H1 (cell line): ENCODE measurements around the gene MYO16. TPM values are rescaled to one million over a fixed set of nuclear protein-coding genes. Genes with fewer than 3 reads are reported as not detected.

Experiments used
- CTCF ChIA-PET: fragments of 300-600 bp; sonication (Branson Sonifier 250); formaldehyde crosslinking; loops from one replicate; lab custom pipeline; 2021; ENCODE audit not compliant: partially characterized antibody; lab: Charles Lee
- POLR2A ChIA-PET: fragments of 300-600 bp; sonication (Branson Sonifier 250); formaldehyde crosslinking; loops from one replicate; lab custom pipeline; 2021; ENCODE audit warnings: inconsistent platforms; ENCODE audit not compliant: partially characterized antibody; lab: Charles Lee
- DNase-seq, 2 experiments: peaks; one replicate each; pipeline versions ENCODE4 v3.0.0 to v3.0.0-alpha.2; 2010 to 2022; ENCODE audit warnings: low spot score in 2 of 2, low read depth in 1 of 2, mixed read lengths in 1 of 2
- FAIRE-seq: peaks from 2 replicates; lab custom pipeline; 2011; peaks lifted over from hg19 to GRCh38; lab: Jason Lieb, UNC
- H2AFZ ChIP-seq: 2 replicates; pipeline ENCODE4 v1.8.1; 2012; ENCODE audit warnings: low read length, inconsistent platforms
- H2AK5ac ChIP-seq: 2 replicates; pipeline ENCODE4 v1.6.1; 2013; ENCODE audit warnings: low read depth, low read length
- H2BK120ac ChIP-seq: replicated peaks from 2 replicates; pipeline ENCODE3; 2013; ENCODE audit warnings: low read depth, low read length, inconsistent platforms
- H2BK12ac ChIP-seq: 2 replicates; pipeline ENCODE4 v1.6.1; 2013; ENCODE audit warnings: low read depth, low read length
- H2BK15ac ChIP-seq: 2 replicates; pipeline ENCODE4 v1.6.1; 2013; ENCODE audit warnings: low read length
- H2BK20ac ChIP-seq: 2 replicates; pipeline ENCODE4 v1.6.1; 2013; ENCODE audit warnings: low read length
- H2BK5ac ChIP-seq: 2 replicates; pipeline ENCODE4 v1.6.1; 2013; ENCODE audit warnings: low read depth, low read length
- H3K14ac ChIP-seq: 2 replicates; pipeline ENCODE4 v1.6.1; 2013; ENCODE audit warnings: inconsistent platforms; ENCODE audit not compliant: insufficient read length
- H3K18ac ChIP-seq: 2 replicates; pipeline ENCODE4 v1.6.1; 2013; ENCODE audit warnings: low read length; ENCODE audit errors: extremely low read depth
- H3K23ac ChIP-seq: 2 replicates; pipeline ENCODE4 v1.6.1; 2013; ENCODE audit warnings: inconsistent platforms; ENCODE audit not compliant: insufficient read length
- H3K23me2 ChIP-seq: 2 replicates; pipeline ENCODE4 v1.6.1; 2013; ENCODE audit warnings: low read depth, low read length
- H3K27ac ChIP-seq: 2 replicates; pipeline ENCODE4 v1.6.1; 2011; ENCODE audit warnings: low read depth, low read length, inconsistent platforms
- H3K27me3 ChIP-seq, 4 experiments: replicated peaks in 1 of 4; 1 replicate in 1 of 4; 2 replicates in 3 of 4; pipeline versions ENCODE4 v1.6.1 to v1.8.1; 2011 to 2013; ENCODE audit warnings: low read length in 3 of 4, mild to moderate bottlenecking in 3 of 4, inconsistent platforms in 2 of 4, mixed read lengths in 2 of 4, moderate library complexity in 1 of 4; ENCODE audit not compliant: control insufficient read depth in 3 of 4, insufficient read depth in 3 of 4; ENCODE audit errors: extremely low read depth in 1 of 4
- H3K36me3 ChIP-seq, 4 experiments: 2 replicates each; pipeline versions ENCODE4 v1.6.1 to v1.8.1; 2011 to 2013; ENCODE audit warnings: mild to moderate bottlenecking in 4 of 4, low read length in 3 of 4, moderate library complexity in 2 of 4, control low read depth in 1 of 4, inconsistent platforms in 1 of 4; ENCODE audit not compliant: insufficient read depth in 4 of 4, control insufficient read depth in 2 of 4
- H3K4ac ChIP-seq: replicated peaks from 2 replicates; pipeline ENCODE3; 2013; ENCODE audit warnings: low read length, low read depth, mixed read lengths, inconsistent platforms; ENCODE audit not compliant: insufficient read length
- H3K4me1 ChIP-seq, 4 experiments: replicated peaks in 1 of 4; 1 replicate in 1 of 4; 2 replicates in 3 of 4; pipeline versions ENCODE4 v1.6.1 to v1.8.1; 2011 to 2013; ENCODE audit warnings: low read length in 3 of 4, inconsistent platforms in 2 of 4, mixed read lengths in 1 of 4; ENCODE audit not compliant: insufficient read depth in 4 of 4, control insufficient read depth in 3 of 4
- H3K4me2 ChIP-seq, 2 experiments: 2 replicates each; pipeline versions ENCODE4 v1.6.1 to v1.8.1; 2011 to 2013; ENCODE audit warnings: low read depth in 2 of 2, low read length in 2 of 2, control low read depth in 1 of 2, inconsistent platforms in 1 of 2, mild to moderate bottlenecking in 1 of 2; ENCODE audit not compliant: insufficient read depth in 1 of 2
- H3K4me3 ChIP-seq, 4 experiments: fragments of 200-600, 300-600 bp in 1 of 4; sonication (generic), shearing (Covaris generic), sonication (Bioruptor Twin) in 1 of 4; 2 replicates each; pipeline versions ENCODE4 v1.5.1 to v1.8.1; 2011 to 2016; ENCODE audit warnings: low read length in 4 of 4, low read depth in 3 of 4, control low read depth in 2 of 4, inconsistent platforms in 2 of 4, mild to moderate bottlenecking in 2 of 4, mixed read lengths in 1 of 4, moderate library complexity in 1 of 4; ENCODE audit not compliant: insufficient read depth in 2 of 4; ENCODE audit errors: extremely low read depth in 1 of 4
- H3K56ac ChIP-seq: replicated peaks from 2 replicates; pipeline ENCODE3; 2013; ENCODE audit warnings: low read depth, mild to moderate bottlenecking, mixed read lengths, low read length, inconsistent platforms; ENCODE audit not compliant: insufficient read length
- H3K79me1 ChIP-seq: 2 replicates; pipeline ENCODE4 v1.6.1; 2013; ENCODE audit warnings: low read depth, low read length, control low read depth
- H3K79me2 ChIP-seq, 2 experiments: 2 replicates each; pipeline versions ENCODE4 v1.6.1 to v1.8.1; 2012 to 2013; ENCODE audit warnings: low read length in 2 of 2, mild to moderate bottlenecking in 2 of 2, inconsistent platforms in 1 of 2; ENCODE audit not compliant: insufficient read depth in 2 of 2, control insufficient read depth in 1 of 2
- H3K9ac ChIP-seq, 4 experiments: replicated peaks in 1 of 4; 1 replicate in 1 of 4; 2 replicates in 3 of 4; pipeline versions ENCODE4 v1.6.1 to v1.8.1; 2011 to 2013; ENCODE audit warnings: low read depth in 3 of 4, low read length in 3 of 4, control low read depth in 2 of 4, mild to moderate bottlenecking in 2 of 4, moderate library complexity in 2 of 4, inconsistent platforms in 1 of 4; ENCODE audit errors: extremely low read depth in 1 of 4
- H3K9me3 ChIP-seq, 2 experiments: 2 replicates each; pipeline versions ENCODE4 v1.6.1 to v1.8.1; 2012 to 2013; ENCODE audit warnings: mild to moderate bottlenecking in 2 of 2, moderate library complexity in 2 of 2, control low read depth in 1 of 2, inconsistent platforms in 1 of 2, low read depth in 1 of 2, low read length in 1 of 2, mixed read lengths in 1 of 2; ENCODE audit not compliant: insufficient read depth in 2 of 2
- H4K20me1 ChIP-seq, 2 experiments: replicated peaks in 1 of 2; 2 replicates each; pipeline versions ENCODE3 to v1.8.1; 2011 to 2013; ENCODE audit warnings: inconsistent platforms in 2 of 2, low read length in 2 of 2, mild to moderate bottlenecking in 1 of 2; ENCODE audit not compliant: insufficient read depth in 2 of 2, control insufficient read depth in 1 of 2
- H4K5ac ChIP-seq: 2 replicates; pipeline ENCODE4 v1.6.1; 2013; ENCODE audit warnings: low read length, low read depth, mixed read lengths, inconsistent platforms; ENCODE audit not compliant: insufficient read length
- H4K8ac ChIP-seq: 2 replicates; pipeline ENCODE4 v1.8.0; 2013; ENCODE audit warnings: mild to moderate bottlenecking, moderate library complexity, low read length, inconsistent platforms; ENCODE audit not compliant: insufficient read depth; ENCODE audit errors: extremely low read depth
- H4K91ac ChIP-seq: replicated peaks from 2 replicates; pipeline ENCODE3; 2013; ENCODE audit warnings: low read length, mixed read lengths, inconsistent platforms; ENCODE audit not compliant: insufficient read length
- ASH2L ChIP-seq: fragments of 200-600, 300-600 bp; sonication (generic); IDR thresholded peaks from one replicate; pipeline ENCODE4 v1.7.1; 2017; ENCODE audit warnings: low read length
- BACH1 ChIP-seq: IDR thresholded peaks from 2 replicates; pipeline ENCODE4 v1.6.1; 2012; ENCODE audit warnings: low read length, improper control_type of control experiment
- BRCA1 ChIP-seq: IDR thresholded peaks from 2 replicates; pipeline ENCODE4 v1.6.1; 2012; ENCODE audit warnings: low read depth, low read length, improper control_type of control experiment
- CEBPB ChIP-seq: IDR thresholded peaks from 2 replicates; pipeline ENCODE4 v1.6.1; 2012; ENCODE audit warnings: low read depth, low read length
- EZH2 ChIP-seq: fragments of 200-600 bp; sonication (generic); IDR thresholded peaks from 2 replicates; pipeline ENCODE4 v1.7.1; 2012; ENCODE audit warnings: low read depth, mild to moderate bottlenecking, moderate library complexity, low read length, inconsistent platforms; ENCODE audit not compliant: severe bottlenecking
- FOSL1 ChIP-seq: IDR thresholded peaks from 2 replicates; pipeline ENCODE4 v1.6.1; 2011; ENCODE audit warnings: mild to moderate bottlenecking, low read depth, low read length, moderate library complexity; ENCODE audit not compliant: insufficient read depth
- POLR2A ChIP-seq, 2 experiments: IDR thresholded peaks; 1 replicate in 1 of 2; 2 replicates in 1 of 2; pipeline ENCODE4 v1.6.1; 2011; ENCODE audit warnings: low read depth in 2 of 2, low read length in 2 of 2, mild to moderate bottlenecking in 2 of 2; ENCODE audit errors: control extremely low read depth in 1 of 2
- POU5F1 ChIP-seq: IDR thresholded peaks from 2 replicates; pipeline ENCODE4 v1.6.1; 2011; ENCODE audit warnings: low read depth, mild to moderate bottlenecking, low read length, moderate library complexity
- RNF2 ChIP-seq: fragments of 200-900, 300-1000 bp; sonication (generic); IDR thresholded peaks from 2 replicates; pipeline ENCODE4 v1.7.1; 2016; ENCODE audit warnings: borderline replicate concordance, low read depth, mild to moderate bottlenecking, antibody characterized with exemption, low read length; ENCODE audit not compliant: poor library complexity, severe bottlenecking; ENCODE audit errors: missing control alignments
- SIRT6 ChIP-seq: IDR thresholded peaks from one replicate; pipeline ENCODE4 v1.7.1; 2012; ENCODE audit warnings: low read length, inconsistent platforms
- SIX5 ChIP-seq: IDR thresholded peaks from 2 replicates; pipeline ENCODE4 v1.6.1; 2011; ENCODE audit warnings: mild to moderate bottlenecking, low read depth, low read length
- SP1 ChIP-seq: IDR thresholded peaks from 2 replicates; pipeline ENCODE4 v1.6.1; 2011; ENCODE audit warnings: low read depth, low read length
- TCF12 ChIP-seq: IDR thresholded peaks from 2 replicates; pipeline ENCODE4 v1.6.1; 2011; ENCODE audit warnings: low read depth, mild to moderate bottlenecking, low read length
- TEAD4 ChIP-seq: IDR thresholded peaks from 2 replicates; pipeline ENCODE4 v1.6.1; 2012; ENCODE audit warnings: low read depth, low read length, inconsistent platforms, mixed read lengths
- WGBS, 2 experiments: shearing (Covaris generic) in 1 of 2; methylation state at CpG; one replicate each; pipeline versions ENCODE4 v1.1.6 to v1.1.7; 2013 to 2015; ENCODE audit warnings: low lambda C conversion rate in 2 of 2, mixed read lengths in 2 of 2, inconsistent platforms in 1 of 2, low coverage in 1 of 2, missing lambda C conversion rate in 1 of 2; ENCODE audit not compliant: insufficient replicate concordance in 2 of 2, insufficient coverage in 1 of 2, insufficient read length in 1 of 2; ENCODE audit errors: extremely low coverage in 1 of 2, missing lambda C conversion rate in 1 of 2; 5-methylcytosine and 5-hydroxymethylcytosine counted together
- polyA plus RNA-seq, 7 experiments: library from polyadenylated mRNA; depleted of rRNA in 3 of 7; stranded (reverse) in 5 of 7; unstranded in 2 of 7; fragments of >200 nt in 5 of 7; fragments of 200-250 nt in 2 of 7; gene quantifications; 1 replicate in 5 of 7; 2 replicates in 1 of 7; 4 replicates in 1 of 7; pipeline versions ENCODE4 v1.2.1 to v1.2.3, GENCODE V29; 2011 to 2013; ENCODE audit warnings: missing spikeins in 2 of 7, mixed read lengths in 2 of 7
- total RNA-seq: library from RNA; stranded (reverse); fragmentation: NEBNext Ultra II Directional; extraction: Animal tissue kit (Norgen Biotek cat#: 25700); gene quantifications from 2 replicates; pipeline ENCODE4 v1.2.1, GENCODE V29; 2021
- TF ChIP-seq, protein P1 (sequence below): IDR thresholded peaks from 2 replicates; pipeline ENCODE4 v1.6.1; 2012; ENCODE audit warnings: inconsistent platforms

Gene MYO16
- total and polyA plus RNA-seq, 2 of the 8 experiments (the other 6 are each of a cell fraction or from before 2014, with no cell fraction given): 0.02 to 0.22 TPM

DNA sequence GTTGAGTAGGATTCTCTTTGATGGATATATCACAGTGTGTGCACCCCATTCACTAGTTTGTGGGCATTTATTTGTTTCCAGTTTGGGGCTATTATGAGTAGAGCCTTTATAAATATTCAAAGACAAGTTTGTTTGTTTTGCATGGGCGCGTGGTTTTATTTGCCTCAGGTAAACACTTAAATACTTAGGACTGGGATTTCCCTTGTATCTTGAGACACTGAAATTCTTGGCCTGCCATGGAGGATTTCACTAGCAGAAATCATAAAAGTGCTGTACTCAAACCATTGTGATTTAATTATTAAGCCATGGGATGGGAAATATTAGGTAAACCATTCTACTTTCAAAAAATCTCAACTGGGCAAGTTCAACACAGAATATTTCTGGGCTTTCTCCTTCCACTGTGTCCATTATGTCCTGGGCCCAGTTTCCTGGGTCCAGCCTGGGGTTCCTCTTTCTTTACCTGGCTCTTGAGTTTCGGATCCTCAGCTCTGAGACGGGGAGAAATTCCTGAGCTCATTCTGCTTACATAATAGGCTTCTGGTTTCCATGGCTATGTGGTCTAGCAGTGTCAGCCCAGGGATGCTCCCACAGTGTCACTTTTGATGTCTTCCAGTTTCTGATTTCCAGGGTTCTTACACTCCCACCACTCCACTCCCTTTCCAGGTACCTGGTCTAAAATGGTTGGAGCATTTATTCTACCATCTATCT, 14.4 kb downstream of the MYO16 start:
- no peak for DNase-seq
- no peak overlapping the region for H2AFZ ChIP-seq
- H3K36me3 ChIP-seq: no peaks in the 10 kb centered on the region
- no peak overlapping the region for H3K14ac ChIP-seq
- CTCF ChIA-PET: interaction anchor here (1.2 kb wide), 1 partner anchor 36 kb away, joined by 4 read pairs; no protein-coding TSS in a partner anchor
- H3K79me1 ChIP-seq: no peaks in the 10 kb centered on the region
- H3K4me1 ChIP-seq: no peaks in the 10 kb centered on the region
- no peak overlapping the region for H2BK15ac ChIP-seq
- WGBS, 2 experiments: 89% methylated on average over 4 of the region's 4 CpGs; no CpG with 5 or more reads in 1 of the 2 experiments
- POLR2A ChIA-PET: no interaction called here
- H3K4ac ChIP-seq: no peak overlapping the region
- H3K56ac ChIP-seq: no peak overlapping the region
- H2AK5ac ChIP-seq: no peak overlapping the region
- H3K9me3 ChIP-seq: peaks cover 0 to 4% of the 10 kb centered on the region in 2 experiments; a peak in 2 of 4 replicates
- no peaks in the 10 kb centered on the region for H3K23me2 ChIP-seq
- no peak overlapping the region for H2BK12ac ChIP-seq
- no peak overlapping the region for H4K91ac ChIP-seq
- FAIRE-seq: no peak
- H3K4me3 ChIP-seq: no peak overlapping the region
- H3K79me2 ChIP-seq: no peaks in the 10 kb centered on the region
- H3K4me2 ChIP-seq: no peak overlapping the region
- no peak overlapping the region for H2BK5ac ChIP-seq
- no peak overlapping the region for H3K23ac ChIP-seq
- no peaks in the 10 kb centered on the region for H3K27me3 ChIP-seq
- H3K18ac ChIP-seq: no peak overlapping the region
- H4K5ac ChIP-seq: no peak overlapping the region
- H2BK20ac ChIP-seq: no peak overlapping the region
- no peak overlapping the region for H2BK120ac ChIP-seq
- no peak overlapping the region for H3K9ac ChIP-seq
- no peak overlapping the region for H3K27ac ChIP-seq
- no peaks in the 10 kb centered on the region for H4K20me1 ChIP-seq
- no peak overlapping the region for H4K8ac ChIP-seq
- no peak for TF ChIP-seq EZH2
- TF ChIP-seq CEBPB: no peak
- TF ChIP-seq POU5F1: no peak
- TF ChIP-seq, protein P1, sequence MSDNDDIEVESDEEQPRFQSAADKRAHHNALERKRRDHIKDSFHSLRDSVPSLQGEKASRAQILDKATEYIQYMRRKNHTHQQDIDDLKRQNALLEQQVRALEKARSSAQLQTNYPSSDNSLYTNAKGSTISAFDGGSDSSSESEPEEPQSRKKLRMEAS: no peak
- TF ChIP-seq POLR2A (IDR thresholded peaks at IDR 0.05; ENCODE audit: control extremely low read depth in 1 of 2, low read depth in 2 of 2, low read length in 2 of 2): no peak
- TF ChIP-seq SIRT6: no peak
- no peak for TF ChIP-seq BACH1
- TF ChIP-seq TCF12: no peak
- no peak for TF ChIP-seq SIX5
- TF ChIP-seq BRCA1: no peak
- no peak for TF ChIP-seq FOSL1
- no peak for TF ChIP-seq RNF2
- no peak for TF ChIP-seq TEAD4
- TF ChIP-seq SP1: no peak
- TF ChIP-seq ASH2L: no peak
